ENCODE data around the gene TMEM54.

The TMEM54 gene

DNA sequence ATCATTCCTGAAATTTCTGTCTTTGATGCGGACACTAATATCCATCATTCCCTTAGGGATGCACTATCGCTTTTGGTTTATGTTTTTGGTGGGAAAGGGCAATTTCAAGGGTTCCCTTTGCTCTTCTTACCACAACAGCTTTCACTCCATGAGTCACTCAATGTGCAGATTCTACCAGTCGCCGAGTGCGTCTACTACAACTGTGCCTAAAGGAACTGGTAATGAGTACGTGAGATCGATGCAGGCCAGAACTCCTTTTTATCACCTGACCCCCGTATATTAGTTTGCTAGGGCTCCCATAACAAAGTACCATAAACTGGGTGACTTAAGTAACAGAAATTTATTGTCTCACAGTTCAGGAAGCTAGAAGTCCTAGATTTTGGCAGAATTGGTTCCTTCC is 27.5 kb upstream of the TMEM54 start:
- no peak for TF ChIP-seq CTCF (IDR thresholded peaks at IDR 0.05; ENCODE audit: borderline replicate concordance, insufficient read depth, low read depth, low read length)
- H3K4me3 ChIP-seq (ENCODE audit: low read depth, low read length), result no peak overlapping the region

DNA sequence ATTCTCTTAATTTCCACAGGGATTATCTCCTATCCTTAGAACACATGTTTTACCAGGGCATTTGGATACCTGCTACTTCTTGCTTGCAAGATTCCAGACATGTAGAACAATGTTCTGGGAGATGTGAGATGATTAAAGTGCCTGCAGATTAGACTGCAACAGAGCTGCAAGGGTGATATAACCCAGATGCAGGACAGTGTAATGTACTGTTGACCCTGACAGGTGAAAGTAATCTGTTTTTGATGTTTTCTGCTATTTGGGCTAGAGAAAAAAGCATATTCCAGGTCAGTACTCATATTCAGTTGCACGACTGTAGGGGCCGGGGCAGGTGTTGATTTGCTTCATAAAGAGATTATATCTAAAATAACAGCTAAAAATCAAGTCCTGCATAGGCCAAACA is 27.1 kb upstream of the TMEM54 start:
- TF ChIP-seq CTCF (IDR thresholded peaks at IDR 0.05; ENCODE audit: borderline replicate concordance, insufficient read depth, low read depth, low read length), result no peak
- H3K4me3 ChIP-seq (ENCODE audit: low read depth, low read length), result no peak overlapping the region

GRCh38 chr1:32927441-32927840 is 26.3 kb upstream of the TMEM54 start:
- no peak for TF ChIP-seq CTCF (IDR thresholded peaks at IDR 0.05; ENCODE audit: borderline replicate concordance, insufficient read depth, low read depth, low read length)
- no peak overlapping the region for H3K4me3 ChIP-seq (ENCODE audit: low read depth, low read length)

GRCh38 chr1:32926562-32926961 is 25.4 kb upstream of the TMEM54 start:
- no peak overlapping the region for H3K4me3 ChIP-seq (ENCODE audit: low read depth, low read length)
- TF ChIP-seq CTCF (IDR thresholded peaks at IDR 0.05; ENCODE audit: borderline replicate concordance, insufficient read depth, low read depth, low read length), result no peak

GRCh38 chr1:32925403-32926162 is 24.4 kb upstream of the TMEM54 start:
- no peak overlapping the region for H3K4me3 ChIP-seq (ENCODE audit: low read depth, low read length)

DNA sequence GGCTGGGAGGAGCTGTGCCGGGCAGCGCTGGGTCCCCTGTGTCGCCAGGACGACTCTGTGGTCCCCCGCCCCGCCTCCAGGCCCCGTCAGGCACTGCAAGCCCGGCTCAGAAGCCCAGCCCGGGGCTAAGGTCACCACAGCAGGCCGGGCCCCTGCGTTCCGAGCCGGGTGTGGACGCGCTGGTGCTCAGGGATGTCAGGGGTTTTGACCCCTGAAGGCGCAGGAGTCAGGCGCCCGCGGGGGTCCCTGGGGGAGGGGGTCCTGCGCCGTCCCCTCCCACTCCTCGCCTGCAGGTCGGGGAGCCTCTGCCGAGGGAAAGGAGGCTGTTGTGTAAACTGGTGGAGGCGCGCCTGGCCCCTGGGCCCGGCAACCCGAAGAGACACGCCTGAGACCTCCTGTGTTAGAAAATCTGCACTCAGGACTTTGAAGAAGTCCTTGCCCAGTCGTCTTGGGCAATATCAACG is 23.7 kb upstream of the TMEM54 start:
- no peak for TF ChIP-seq CTCF (IDR thresholded peaks at IDR 0.05; ENCODE audit: borderline replicate concordance, insufficient read depth, low read depth, low read length)
- no peak overlapping the region for H3K4me3 ChIP-seq (ENCODE audit: low read depth, low read length)

More at GRCh38 chr1:32925403-32926162, 24.4 kb upstream of the TMEM54 start:
- no peak for TF ChIP-seq CTCF (IDR thresholded peaks at IDR 0.05; ENCODE audit: borderline replicate concordance, insufficient read depth, low read depth, low read length)

- H3K4me3 ChIP-seq (ENCODE audit: low read depth, low read length), result no peak overlapping the region
- no peak for TF ChIP-seq CTCF (IDR thresholded peaks at IDR 0.05; ENCODE audit: borderline replicate concordance, insufficient read depth, low read depth, low read length)
These were observed 19.6 kb upstream of the TMEM54 start for GRCh38 chr1:32920833-32921232.
